Inferior parietal cortex (tissue), 1 donor: ENCODE results near the gene QPCT.

ENCODE experiments used
- DNase-seq: peaks from one replicate; pipeline ENCODE4 v3.0.0-alpha.2; 2016; ENCODE audit errors: extremely low spot score

Gene QPCT

DNA sequence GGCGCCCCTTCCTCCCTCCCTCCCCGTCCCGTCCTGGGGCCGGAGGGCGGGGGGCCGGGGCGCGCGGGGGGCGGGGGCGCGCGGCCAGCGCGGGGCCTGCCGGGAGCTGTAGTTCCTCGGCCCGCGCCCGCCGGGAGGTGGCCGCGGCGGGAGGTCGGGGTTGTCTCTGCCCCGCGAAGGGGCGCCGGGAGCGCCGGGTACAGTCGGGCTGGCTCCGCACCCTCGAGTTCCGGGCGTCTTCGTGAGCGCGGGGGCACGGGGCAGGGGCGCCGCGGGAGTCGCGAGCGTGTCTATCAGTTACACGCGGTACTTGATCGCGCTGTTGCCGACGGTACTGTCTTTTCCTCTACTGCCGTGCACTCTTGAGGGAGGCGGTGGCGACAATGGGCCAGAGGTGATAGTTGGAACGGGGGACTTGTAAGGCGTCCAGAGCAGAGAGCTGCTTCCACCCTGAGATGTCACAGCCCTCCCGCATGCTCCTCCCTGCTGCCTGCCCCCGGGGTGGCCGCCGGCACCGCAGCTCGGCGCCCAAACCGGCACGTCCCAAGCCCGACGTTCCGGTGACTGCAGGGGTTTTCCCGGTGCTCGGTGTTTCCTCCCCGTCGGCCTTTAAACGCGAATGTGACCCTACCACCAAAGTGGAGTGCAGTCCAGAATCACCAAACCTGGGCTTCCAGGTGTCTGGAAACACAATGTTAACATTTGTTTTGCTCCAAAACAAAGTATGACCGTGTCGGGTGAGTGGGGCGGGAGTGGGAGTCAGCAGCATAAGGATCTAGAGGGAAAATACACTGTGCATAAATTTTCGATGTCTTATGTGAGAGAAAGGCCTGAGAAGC, 19.4 kb upstream of the QPCT start, which contains the start of gene PRKD3:
TSS of gene PRKD3 (minus strand) at position 48 of the 839 bp plus-strand sequence. CDS start 8,309 bp downstream, outside the sequence.
- peak; percentile 37 for DNase-seq

DNA sequence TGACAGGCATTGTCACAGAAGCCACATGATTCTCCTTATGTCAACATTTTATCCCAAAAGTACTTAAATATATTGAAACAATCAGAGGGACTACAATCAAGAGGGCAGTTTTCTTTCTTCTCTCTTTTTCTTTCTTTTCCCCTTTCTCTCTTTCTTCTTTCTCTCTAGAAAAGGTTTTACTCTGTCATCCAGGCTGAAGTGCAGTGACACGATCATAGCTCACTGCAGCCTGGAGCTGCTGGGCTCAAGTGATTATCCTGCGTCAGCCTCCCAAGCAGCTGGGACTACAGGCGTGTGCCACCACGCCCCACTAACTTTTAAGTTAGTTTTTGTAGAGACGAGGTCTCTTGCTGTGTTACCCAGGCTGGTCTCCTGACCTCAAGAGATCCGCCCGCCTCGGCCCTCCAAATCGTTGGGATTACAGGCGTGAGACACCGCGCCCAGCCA, 18.8 kb upstream of the QPCT start:
- no peak for DNase-seq

DNA sequence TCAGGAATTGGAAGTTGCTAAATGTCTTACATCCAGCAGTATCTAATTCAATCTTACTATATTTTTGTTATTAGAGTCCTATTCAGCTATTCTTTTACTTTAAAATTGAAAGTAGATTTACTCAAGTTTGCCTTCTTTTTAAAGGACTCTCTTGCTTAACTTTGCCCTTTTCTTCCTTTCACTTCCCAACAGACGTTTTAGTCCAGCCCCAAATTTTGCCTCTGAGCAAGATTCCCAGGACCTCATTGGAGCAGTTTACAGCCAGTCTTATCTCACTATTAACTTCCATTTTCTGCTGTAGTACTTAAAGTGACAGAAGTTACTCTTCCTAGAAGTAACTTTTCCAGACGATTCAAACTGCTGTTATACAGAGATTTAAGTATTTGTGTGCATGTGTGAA, 18.1 kb upstream of the QPCT start:
- no peak for DNase-seq

DNA sequence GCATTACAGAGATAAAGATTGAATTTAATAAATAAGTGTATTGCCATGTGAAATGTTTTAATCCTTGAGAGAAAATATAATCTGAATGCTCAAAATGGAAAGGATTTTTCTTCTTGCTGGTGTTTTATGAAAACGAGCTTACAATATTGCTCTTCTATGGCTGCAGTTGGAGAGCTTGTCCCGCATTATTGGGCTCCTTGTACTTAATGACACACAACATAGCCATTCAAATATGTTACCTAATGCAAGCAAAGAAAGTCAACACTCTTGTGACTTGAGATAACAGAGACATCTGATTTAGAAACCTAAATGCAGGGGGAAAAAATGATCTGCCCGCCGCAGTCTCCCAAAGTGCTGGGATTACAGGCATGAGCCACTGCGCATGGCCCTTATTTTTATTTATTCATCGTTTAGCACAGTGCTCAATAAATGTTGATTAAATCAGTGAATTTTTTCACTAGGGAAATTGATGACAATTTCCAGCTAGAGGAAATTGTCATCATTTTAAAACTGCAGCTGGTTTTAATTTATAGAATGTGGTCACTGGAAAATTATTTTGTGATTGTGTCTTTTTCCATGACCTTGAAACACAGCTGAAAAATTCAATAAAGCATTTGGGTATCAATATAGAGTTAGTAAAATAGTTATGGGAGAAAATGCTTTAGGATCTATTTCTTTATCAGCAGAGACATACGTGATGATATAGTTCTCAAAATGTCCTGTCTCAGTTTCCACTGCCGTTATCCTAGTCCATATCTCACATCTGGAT, 17.4 kb upstream of the QPCT start:
- no peak for DNase-seq

DNA sequence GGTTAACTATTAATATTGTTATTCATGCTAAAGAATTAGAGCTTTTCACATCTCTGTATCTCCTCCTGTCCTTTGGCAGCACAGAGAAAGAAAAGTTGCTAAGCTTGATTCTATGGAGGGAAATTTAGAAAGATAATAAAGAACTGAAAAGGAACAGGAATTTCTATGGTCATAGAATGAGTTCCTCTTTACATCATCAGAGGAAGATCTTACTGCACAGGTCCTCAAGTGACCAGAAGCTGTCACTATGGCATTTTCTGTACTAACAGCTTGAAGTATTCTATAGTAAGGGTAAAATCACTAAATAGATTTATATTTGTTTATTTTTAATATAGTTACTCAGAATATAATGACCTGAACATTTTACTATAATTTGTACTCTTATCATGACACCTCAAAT, 13.7 kb upstream of the QPCT start:
- no peak for DNase-seq

DNA sequence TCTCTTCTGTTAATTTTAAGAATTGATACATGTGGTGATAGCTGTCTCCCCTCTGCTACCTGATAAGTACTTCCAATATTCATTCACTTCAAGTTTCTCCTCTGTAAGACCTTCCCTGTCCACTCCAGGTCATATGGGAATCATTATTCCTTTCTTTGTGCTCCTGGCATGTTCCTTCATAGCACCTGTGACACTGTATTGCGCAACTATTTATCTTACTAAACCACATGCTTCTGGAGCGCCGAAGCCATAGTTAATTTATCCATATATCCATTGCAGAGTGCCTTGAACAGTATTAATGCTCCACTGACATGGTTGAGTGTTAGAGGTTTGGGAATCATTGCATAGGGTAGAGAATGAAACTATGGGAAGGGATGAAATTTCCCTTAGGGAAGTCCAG, 11.9 kb upstream of the QPCT start:
- no peak for DNase-seq

DNA sequence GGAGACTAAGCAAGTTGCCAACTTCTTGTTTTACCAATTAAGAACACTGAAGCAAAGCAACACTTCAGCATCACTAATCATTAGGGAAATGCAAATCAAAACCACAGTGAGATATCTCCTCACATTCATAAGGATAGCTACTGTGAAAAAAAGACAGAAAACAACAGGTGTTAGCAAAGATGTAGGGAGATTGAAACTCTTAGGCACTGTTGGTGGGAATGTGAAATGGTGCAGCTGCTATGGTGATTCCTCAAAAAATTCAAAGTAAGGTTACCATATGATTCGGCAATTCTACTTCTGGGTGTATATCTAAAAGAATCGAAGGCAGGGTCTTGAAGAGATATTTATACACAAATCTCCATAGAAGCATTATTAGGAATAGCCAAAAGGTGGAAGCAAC, 11.2 kb upstream of the QPCT start:
- no peak for DNase-seq

DNA sequence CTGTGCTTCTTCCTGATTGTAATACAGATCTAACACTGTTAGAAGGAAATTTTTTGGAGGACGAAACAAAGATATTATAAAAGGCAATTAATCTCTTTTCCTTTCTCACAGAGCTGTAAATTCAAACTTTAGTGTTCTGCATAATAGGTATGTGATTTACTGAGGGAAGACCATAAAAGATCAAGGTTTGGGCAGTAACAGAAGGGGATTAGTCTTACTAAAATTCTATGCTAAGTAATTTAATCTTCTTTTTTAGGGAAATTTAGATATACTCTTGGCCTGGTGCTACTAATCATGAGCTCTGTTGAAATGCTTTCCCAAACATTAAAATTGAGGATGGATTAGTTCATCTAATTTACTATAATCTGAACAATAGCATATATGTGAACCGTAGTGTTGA, 8.8 kb upstream of the QPCT start:
- no peak for DNase-seq

DNA sequence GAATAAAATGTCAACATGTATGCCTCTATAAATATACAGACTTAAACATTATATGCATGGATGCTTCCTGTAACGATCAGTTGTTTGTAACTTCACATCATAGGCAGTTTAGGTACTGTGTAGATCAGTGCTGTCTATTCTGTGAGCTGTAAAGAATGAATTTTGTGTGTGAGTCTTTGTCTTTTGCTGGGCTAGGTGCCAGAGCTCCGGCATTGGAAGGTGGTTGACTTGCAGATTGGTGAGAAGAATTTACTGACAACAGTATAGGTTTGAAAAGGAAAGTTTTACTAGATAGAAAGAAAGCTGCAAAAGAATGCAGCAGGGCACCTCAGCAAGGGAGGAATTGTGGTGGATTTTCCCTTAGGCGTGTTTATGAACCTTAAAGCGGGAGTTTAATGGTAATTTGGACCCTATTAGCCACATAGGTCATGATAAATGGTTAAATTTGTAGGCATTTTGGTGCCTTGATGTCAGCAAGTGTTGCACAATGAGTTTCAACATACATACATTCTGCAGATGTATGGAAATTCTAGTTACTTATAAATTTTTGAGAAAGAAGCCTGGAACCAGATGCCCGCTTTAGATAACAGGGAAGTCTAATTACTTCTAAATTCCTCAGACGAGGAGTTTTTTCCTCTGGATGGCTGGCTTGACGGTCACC, 6.7 kb upstream of the QPCT start:
- no peak for DNase-seq

DNA sequence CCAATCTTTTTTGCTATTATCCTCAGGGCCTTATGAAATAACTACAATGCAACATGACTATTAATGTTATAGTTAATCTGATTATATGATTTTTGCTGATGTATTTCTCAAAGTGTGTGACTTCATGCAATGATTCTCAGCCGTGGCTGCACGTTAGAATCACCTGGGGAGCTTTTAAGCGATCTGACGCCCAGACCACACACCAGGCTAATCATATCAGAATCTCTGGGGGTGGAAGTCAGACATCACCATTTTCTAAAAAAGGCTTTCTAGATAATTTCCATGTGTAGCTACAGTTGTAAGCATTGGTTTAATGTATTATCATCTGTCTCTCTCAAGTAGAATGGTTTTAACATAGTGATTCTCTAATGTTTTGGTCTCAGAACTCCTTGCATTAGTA, 5.5 kb upstream of the QPCT start:
- DNase-seq, result no peak

DNA sequence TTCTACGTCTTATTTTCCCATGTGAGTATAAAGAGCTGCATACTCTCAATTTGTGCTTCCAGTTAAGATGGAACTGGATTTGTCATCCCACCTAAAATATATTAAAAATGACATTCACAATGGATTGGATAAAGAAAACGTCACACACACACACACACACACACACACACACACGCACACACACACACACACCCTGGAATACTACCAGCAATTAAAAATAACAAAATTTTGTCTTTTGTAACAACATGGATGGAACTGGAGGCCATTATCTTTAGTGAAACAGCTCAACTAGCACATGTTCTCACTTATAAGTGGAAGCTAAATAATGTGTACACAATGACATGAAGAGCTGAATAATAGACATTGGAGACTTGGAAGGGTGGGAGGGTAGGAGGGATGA, 3.8 kb upstream of the QPCT start:
- no peak for DNase-seq

DNA sequence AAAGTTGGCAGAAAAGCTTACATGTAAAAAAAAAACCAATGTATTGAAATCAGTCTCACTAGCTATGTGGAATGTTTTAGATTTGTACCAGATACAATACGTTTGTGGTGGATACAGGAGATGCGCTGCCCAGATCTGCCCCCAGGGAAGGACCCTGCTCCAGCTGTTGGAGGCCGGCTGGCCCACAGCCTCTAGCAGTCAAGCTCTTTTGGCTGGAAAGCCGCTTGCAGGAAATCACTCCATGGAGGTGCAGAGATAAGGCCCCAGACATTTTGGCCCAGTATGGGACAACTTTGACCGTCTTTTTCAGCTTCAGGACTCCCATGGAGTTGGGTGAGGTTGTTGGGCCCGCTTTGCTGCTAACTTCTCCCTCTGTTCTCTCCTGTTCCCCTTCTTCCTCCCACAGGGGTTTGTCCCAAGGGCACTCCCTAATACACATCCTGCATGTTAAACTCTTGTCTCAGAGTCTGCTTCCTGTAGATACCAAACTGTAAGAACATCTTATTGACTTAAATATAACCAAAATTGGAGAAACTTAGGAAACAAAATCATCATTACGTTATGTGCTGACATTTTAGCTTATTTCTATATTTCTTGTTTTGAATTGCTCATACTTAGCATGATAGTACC, 1.7 kb upstream of the QPCT start:
- no peak for DNase-seq

DNA sequence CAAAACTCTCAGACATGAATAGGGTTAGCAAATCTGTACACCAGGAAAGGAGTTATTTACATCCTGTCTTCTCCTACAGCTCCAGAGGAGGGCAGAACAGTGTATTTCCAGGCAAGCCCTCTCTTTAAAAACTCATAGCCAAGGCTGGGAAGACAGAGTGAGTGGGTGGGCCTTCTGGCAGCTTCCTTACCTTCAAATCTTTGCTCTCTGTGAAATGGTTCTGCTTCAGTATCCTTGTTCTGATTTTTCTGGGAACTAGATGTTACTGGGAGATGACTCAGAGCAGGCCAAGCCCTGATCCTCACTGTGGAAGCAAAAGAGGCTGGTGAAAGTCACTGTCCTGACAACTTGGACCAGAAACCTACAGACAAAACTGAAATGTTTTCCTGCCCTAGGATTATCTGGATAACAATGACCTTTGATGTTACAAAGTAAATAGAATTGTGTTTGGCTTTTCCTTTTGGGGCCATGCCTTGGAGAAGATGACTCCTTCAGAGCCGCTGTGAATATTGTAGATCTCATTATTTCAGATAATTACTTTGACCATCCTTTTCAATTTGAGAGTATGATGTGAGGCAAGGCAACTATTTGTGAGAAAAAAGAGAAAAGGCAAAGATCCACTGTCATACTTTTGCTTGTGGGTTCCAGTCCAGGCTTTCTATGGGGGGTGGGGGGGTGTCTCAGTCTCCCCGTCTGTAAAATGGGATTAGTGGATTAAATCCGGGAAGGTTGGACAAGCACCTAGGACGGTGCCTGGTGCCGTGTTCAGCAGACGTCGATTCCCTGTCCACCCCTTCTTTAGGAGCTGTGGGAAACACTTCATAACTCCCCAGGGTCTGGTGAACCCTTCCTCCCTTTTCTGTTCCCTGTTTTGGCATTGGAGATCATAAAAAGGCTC, 644 bp upstream of the QPCT start:
- peak; percentile 48 for DNase-seq

DNA sequence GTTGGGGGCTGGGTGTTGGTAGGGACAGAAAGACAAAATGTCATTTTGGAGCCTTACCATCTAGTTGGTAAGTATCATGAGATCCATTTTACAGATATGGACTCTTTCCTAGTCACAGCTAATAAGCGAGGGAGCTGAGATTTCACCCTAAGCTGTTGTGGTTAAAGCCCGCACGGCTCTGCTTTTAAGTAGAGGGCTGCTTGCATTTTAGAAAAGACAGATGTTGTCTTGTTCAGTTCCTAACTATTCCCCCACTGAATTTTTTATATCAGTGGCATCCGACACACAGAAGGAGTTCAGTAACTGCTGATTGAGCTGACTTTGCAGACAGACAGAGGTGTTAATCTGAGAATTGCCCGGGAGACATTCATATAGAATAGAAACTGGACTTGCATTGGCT, 3.7 kb downstream of the QPCT start:
- DNase-seq, result no peak

DNA sequence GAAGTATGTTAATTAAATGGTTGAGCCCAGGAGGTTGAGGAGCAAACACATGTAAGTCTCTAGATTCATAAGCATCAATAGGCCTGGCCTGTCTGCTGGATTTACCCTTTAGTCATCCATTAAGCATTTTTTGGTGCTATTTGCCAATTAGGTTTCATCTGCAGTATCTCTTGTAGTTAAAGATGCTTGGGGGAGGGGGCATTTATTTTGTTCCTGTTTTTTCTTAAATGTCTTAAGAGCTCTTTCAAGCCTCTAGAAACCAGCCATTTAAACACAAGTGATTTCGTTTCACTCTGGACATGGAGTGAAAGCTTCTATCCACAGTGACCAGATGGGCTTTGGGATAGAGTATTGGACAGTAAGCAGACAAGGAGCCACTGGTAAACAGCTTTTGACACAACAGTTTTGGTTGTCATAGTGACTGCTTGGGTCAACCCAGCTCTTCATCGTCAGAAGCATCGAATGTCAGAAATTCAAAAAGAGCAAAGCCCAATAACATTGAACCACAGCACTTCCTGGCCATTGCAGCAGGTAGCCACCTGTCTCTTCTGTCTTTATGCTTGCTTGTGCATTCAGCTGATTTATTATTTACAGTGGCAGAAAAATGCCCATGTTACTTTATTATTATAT, 4.9 kb downstream of the QPCT start:
- DNase-seq, result no peak

DNA sequence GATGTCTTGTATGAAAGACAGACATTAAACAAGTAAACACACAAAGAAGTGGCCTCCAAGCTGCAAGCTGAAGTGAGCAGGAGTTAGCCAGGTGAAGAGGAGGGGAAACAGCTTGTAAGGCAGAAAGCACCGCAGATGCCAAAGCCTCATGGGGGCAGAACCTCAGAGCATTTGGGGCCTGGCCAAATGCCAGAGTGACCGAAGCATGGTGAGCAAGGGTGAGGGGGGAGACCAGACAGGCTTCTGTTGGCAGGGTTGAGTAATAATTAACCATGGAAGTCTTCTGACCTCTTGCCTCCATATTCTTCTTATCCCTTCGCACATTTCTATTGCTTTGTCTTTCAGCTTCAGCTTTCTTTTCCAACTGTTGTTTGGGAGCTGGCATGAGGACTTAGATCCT, 5.6 kb downstream of the QPCT start:
- no peak for DNase-seq

DNA sequence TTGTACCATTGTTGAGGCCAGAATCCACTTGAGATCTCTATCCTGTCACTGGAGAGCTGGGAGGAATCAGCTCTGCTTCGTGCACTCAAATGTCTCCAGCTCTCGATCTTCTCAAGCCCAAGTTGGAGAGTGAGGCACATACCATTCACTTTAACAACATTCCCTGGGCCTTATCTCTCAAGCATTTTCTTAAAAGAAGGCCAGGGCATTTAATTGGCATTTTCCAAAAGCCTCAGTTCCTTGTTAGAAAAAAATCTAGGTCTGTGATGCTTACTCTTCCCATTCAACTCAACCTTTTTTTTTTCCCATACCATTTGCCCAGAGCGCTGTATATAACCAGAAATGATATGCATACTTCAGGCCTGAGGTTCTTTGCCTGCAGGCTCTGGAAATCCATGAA, 10.1 kb downstream of the QPCT start:
- no peak for DNase-seq

DNA sequence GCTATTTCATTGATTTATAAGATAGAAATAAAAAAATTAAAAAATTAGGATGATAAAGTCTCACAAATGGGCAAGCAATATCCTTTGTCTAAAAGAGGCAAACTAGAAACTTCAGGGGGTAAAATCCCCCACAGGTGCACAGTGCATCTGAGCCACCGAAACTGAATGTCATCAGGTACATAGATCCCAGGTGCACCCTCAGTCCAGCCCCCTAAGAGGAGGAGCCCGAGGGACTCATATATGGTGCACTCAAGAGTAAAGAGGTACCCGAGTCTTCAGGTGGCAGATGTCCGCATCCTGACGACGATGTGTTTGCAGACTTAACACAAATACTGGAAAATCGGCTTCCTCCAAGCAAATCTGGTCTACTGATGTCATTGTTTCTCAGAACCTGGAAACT, 11.3 kb downstream of the QPCT start:
- no peak for DNase-seq

DNA sequence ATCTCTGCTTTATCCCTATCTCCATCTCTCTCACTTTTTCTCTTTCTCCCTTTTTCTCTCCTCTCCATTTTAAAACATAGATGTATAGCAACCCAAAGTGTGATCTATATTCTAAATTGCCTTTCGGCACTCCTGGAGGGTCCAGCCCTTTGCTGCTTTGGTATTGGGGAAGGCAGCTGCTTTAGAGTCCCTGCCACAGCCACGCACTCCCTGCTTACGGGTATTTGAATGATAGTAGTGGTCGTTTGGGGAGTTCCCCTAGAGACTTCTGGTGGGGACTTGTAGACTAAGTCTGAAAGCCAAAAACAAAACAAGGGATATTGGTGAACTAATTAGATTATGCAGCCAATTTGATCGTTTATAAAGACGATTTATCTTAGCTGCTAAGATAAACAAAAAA, 11.9 kb downstream of the QPCT start:
- no peak for DNase-seq

DNA sequence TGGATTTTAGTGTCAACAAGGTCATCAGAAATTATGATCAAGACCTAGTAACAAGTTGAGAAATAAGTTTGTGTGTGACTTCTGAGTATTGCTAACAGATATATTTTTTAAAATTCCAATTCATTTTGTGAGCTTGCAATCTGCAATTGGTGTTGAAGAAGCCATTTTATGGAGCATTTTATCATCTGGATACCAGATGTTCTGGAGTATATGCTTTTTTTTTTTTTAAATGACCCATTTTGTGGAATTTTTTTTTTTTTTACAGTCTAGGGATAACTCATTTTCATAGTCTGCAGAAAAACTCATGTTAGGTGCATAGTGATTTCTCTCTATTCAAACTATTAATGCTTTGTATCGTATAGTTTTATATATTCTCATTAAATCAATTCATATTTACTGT, 12.6 kb downstream of the QPCT start:
- DNase-seq, result no peak

DNA sequence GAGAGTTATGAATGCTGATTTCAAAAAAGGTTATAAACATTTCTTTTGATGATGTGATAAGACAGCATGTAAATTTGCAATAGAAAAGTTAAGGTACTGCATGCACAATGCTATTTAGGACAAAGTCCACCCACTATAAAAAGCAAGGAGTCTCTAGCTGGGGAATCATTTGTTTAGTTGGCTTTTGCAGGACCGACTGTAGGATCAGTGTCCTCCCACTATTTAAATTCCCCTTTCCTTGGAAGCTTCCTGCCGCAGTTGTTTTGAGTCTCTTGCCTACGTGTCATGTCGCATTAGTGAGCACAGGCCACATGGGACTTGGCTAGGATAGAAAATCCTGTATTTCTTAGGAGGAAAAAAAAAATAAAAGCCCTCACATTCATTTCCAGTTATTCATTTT, 13.1 kb downstream of the QPCT start:
- DNase-seq, result no peak
